Measurements from ENCODE around the gene UBASH3A. TPM values are rescaled to one million over a fixed set of nuclear protein-coding genes. Genes with fewer than 3 reads are reported as not detected.

The UBASH3A gene
- polyA plus RNA-seq, 2 of the 4 experiments (the other 2 are of a cell fraction) = not detected

GRCh38 chr21:42496120-42496838 lies 92.6 kb downstream of the UBASH3A start, which contains the start of gene RSPH1:
TSS of gene RSPH1 (minus strand) at chr21:42496224. CDS start at chr21:42496186, 38 bp downstream.
- DNase-seq (ENCODE audit: low read depth in 1 of 2, low spot score in 1 of 2) = peak; percentile 83 to 96
- no peak for FAIRE-seq
- POLR2A ChIA-PET = no interaction called here
- ATAC-seq = peak; percentile 98 to 99
- peak within 1 kb of the TSS; percentile 65 to 82 for H3K27ac ChIP-seq
- WGBS (ENCODE audit: missing lambda C conversion rate) = 0% methylated on average over 6 of the region's 58 CpGs
- CTCF ChIA-PET = interaction anchor here (1.1 to 1.3 kb wide), 2 partner anchors 13 to 19 kb away, joined by 3 read pairs; no protein-coding TSS in a partner anchor
- TF ChIP-seq RARB (CRISPR knock-in tag; IDR thresholded peaks at IDR 0.05) (no peak), POLR2A (IDR thresholded peaks at IDR 0.05; ENCODE audit: low read length) (peak; percentile 23; the same call in 1 of the 2 replicates), RFX5 (IDR thresholded peaks at IDR 0.05) (peak; percentile 84), PHF8 (IDR thresholded peaks at IDR 0.05; ENCODE audit: borderline replicate concordance, low read depth) (peak; percentile 84), CHD2 (IDR thresholded peaks at IDR 0.05; ENCODE audit: low read length, partially characterized antibody) (no peak), NR3C1 (IDR thresholded peaks at IDR 0.05) (no peak), FOSL2 (IDR thresholded peaks at IDR 0.05) (no peak), FOSL2 (CRISPR knock-in tag; IDR thresholded peaks at IDR 0.05) (no peak), CHD4 (IDR thresholded peaks at IDR 0.05; ENCODE audit: borderline replicate concordance) (no peak)
- TF ChIP-seq, protein P1, sequence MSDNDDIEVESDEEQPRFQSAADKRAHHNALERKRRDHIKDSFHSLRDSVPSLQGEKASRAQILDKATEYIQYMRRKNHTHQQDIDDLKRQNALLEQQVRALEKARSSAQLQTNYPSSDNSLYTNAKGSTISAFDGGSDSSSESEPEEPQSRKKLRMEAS (IDR thresholded peaks at IDR 0.05) = peak; percentile 47; the same call in 1 of the 2 replicates
- H3K4me2 ChIP-seq = peak within 1 kb of the TSS; percentile 94
- peaks cover 3% of the 10 kb centered on the region; the same call in 1 of the 3 replicates for H3K4me1 ChIP-seq
- no peaks in the 10 kb centered on the region for H3K9me3 ChIP-seq
- H3K4me3 ChIP-seq = peak within 1 kb of the TSS; percentile 68

GRCh38 chr21:42496839-42497202 lies 93.1 kb downstream of the UBASH3A start:
- Histone ChIP-seq H3K4me2 (peak overlapping the region; percentile 94), H3K27ac (peak overlapping the region; percentile 65 to 82), H3K9me3 (no peaks in the 10 kb centered on the region), H3K4me3 (peak overlapping the region; percentile 68), H3K4me1 (peaks cover 3% of the 10 kb centered on the region; the same call in 1 of the 3 replicates)
- ChIA-PET CTCF (interaction anchor here (1.1 to 1.3 kb wide), 2 partner anchors 12 to 18 kb away, joined by 3 read pairs; no protein-coding TSS in a partner anchor), POLR2A (no interaction called here)
- ATAC-seq = peak; percentile 20 to 27; a peak in 4 of 6 replicates
- no peak for FAIRE-seq
- peak in 1 of 2 experiments; percentile 9 for DNase-seq (ENCODE audit: low read depth in 1 of 2, low spot score in 1 of 2)
- 37% methylated on average over 19 of the region's 19 CpGs for WGBS (ENCODE audit: missing lambda C conversion rate)
- TF ChIP-seq SREBF2 (IDR thresholded peaks at IDR 0.05) (no peak), HMGXB4 (CRISPR knock-in tag; IDR thresholded peaks at IDR 0.05; ENCODE audit: borderline replicate concordance) (no peak), HEYL (CRISPR knock-in tag; IDR thresholded peaks at IDR 0.05) (no peak), RNF2 (IDR thresholded peaks at IDR 0.05; ENCODE audit: borderline replicate concordance, low read depth) (no peak), RFX5 (IDR thresholded peaks at IDR 0.05) (no peak), HOXA7 (CRISPR knock-in tag; IDR thresholded peaks at IDR 0.05) (no peak), FOSB (CRISPR knock-in tag; IDR thresholded peaks at IDR 0.05) (no peak), CHD2 (IDR thresholded peaks at IDR 0.05; ENCODE audit: low read length, partially characterized antibody) (no peak), BCL3 (IDR thresholded peaks at IDR 0.05) (no peak), EHF (CRISPR knock-in tag; IDR thresholded peaks at IDR 0.05) (no peak), ZFP36 (IDR thresholded peaks at IDR 0.05; ENCODE audit: borderline replicate concordance, partially characterized antibody) (no peak), MAZ (IDR thresholded peaks at IDR 0.05; ENCODE audit: borderline replicate concordance, low read depth, low read length) (no peak), NFE2L2 (conservative IDR thresholded peaks at IDR 0.05; ENCODE audit: low read length) (no peak), FOXS1 (CRISPR knock-in tag; IDR thresholded peaks at IDR 0.05) (no peak), PBX3 (IDR thresholded peaks at IDR 0.05) (no peak), ATOH8 (CRISPR knock-in tag; IDR thresholded peaks at IDR 0.05; ENCODE audit: low read depth) (no peak)

Data from A549 (cell line).